Measurements from ENCODE around the gene RAD51B. TPM values are rescaled to one million over a fixed set of nuclear protein-coding genes. Genes with fewer than 3 reads are reported as not detected.
A peak's percentile ranks its signal among the peaks of the same experiment; 100 is the strongest.

Gene RAD51B
- total RNA-seq, 1 experiment from 2014 or later: 14.2 TPM

- Mint-ChIP-seq H3K27ac (peak overlapping the region; percentile 56; the same call in 1 of the 2 replicates), H3K27me3 (ENCODE audit: low read depth) (no peaks in the 10 kb centered on the region; the same call in 1 of the 2 replicates), H3K4me1 (peaks cover 30% of the 10 kb centered on the region), H3K4me3 (no peak overlapping the region), H3K9me3 (peaks cover 2% of the 10 kb centered on the region; the same call in 1 of the 2 replicates), H3K36me3 (no peaks in the 10 kb centered on the region)
- DNase-seq (ENCODE audit: low spot score) (no peak), ATAC-seq (no peak; the same call in 1 of the 2 replicates)
- ChIA-PET CTCF (no interaction called here), POLR2A (no interaction called here)
- no peak for TF ChIP-seq SP1 (CRISPR knock-in tag; conservative IDR thresholded peaks at IDR 0.05)
- no peak for TF ChIP-seq MAX (CRISPR knock-in tag; IDR thresholded peaks at IDR 0.05)
Observed at GRCh38 chr14:68563251-68564131, 743.9 kb downstream of the RAD51B start.

DNA sequence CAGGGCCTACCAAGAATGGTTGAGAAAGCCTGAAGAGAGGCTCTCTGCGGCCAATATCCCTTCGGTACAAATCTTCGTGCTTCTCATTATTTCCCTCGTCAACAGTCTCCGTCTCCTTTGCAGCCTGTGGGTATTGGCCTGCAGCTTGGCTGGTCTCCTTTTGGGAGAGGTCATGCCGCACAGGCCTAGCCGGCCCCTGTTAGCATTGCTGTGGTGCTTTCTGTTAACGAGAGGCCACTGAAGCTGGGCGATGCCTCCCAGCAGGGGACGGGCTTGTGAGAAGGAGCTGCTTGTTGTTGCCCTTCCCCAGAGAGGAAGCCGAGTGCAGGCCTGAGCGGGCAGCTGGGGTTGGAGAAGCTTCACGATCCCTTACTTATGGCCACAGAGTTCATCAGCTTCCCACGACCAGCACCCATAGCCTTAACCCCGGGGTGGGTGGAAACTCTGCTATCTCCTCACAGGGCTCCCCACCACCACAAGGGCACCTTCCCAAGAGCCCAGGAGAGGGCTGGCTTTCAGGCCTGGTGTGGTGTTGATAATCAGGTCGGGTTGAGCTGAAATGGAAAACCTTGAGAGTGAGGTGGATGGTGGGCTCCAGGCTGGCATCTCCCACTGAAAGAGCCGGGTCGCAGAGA is 744.7 kb downstream of the RAD51B start:
- POLR2A ChIA-PET: no interaction called here
- no peaks in the 10 kb centered on the region; the same call in 1 of the 2 replicates for H3K9me3 Mint-ChIP-seq
- H3K27ac Mint-ChIP-seq: 0 out of 2 replicates have a peak overlapping the region, but pooled peaks have one; percentile 69
- peak; percentile 44 for ATAC-seq
- H3K36me3 Mint-ChIP-seq: no peaks in the 10 kb centered on the region
- peak; percentile 33 for DNase-seq (ENCODE audit: low spot score)
- no peaks in the 10 kb centered on the region; the same call in 1 of the 2 replicates for H3K27me3 Mint-ChIP-seq (ENCODE audit: low read depth)
- TF ChIP-seq CTCF (IDR thresholded peaks at IDR 0.05) (no peak), ZNF263 (CRISPR knock-in tag; IDR thresholded peaks at IDR 0.05; ENCODE audit: low read depth) (no peak), MAX (CRISPR knock-in tag; IDR thresholded peaks at IDR 0.05) (no peak), RORB (CRISPR knock-in tag; IDR thresholded peaks at IDR 0.05) (no peak), ETV6 (CRISPR knock-in tag; IDR thresholded peaks at IDR 0.05) (no peak), NFYB (CRISPR knock-in tag; conservative IDR thresholded peaks at IDR 0.05; ENCODE audit: low read depth) (no peak)
- TF ChIP-seq, protein P1, sequence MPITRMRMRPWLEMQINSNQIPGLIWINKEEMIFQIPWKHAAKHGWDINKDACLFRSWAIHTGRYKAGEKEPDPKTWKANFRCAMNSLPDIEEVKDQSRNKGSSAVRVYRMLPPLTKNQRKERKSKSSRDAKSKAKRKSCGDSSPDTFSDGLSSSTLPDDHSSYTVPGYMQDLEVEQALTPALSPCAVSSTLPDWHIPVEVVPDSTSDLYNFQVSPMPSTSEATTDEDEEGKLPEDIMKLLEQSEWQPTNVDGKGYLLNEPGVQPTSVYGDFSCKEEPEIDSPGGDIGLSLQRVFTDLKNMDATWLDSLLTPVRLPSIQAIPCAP (CRISPR knock-in tag; IDR thresholded peaks at IDR 0.05): no peak
- TF ChIP-seq, protein P2, sequence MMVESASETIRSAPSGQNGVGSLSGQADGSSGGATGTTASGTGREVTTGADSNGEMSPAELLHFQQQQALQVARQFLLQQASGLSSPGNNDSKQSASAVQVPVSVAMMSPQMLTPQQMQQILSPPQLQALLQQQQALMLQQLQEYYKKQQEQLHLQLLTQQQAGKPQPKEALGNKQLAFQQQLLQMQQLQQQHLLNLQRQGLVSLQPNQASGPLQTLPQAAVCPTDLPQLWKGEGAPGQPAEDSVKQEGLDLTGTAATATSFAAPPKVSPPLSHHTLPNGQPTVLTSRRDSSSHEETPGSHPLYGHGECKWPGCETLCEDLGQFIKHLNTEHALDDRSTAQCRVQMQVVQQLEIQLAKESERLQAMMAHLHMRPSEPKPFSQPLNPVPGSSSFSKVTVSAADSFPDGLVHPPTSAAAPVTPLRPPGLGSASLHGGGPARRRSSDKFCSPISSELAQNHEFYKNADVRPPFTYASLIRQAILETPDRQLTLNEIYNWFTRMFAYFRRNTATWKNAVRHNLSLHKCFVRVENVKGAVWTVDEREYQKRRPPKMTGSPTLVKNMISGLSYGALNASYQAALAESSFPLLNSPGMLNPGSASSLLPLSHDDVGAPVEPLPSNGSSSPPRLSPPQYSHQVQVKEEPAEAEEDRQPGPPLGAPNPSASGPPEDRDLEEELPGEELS (CRISPR knock-in tag; IDR thresholded peaks at IDR 0.05): no peak
- TF ChIP-seq, protein P3, sequence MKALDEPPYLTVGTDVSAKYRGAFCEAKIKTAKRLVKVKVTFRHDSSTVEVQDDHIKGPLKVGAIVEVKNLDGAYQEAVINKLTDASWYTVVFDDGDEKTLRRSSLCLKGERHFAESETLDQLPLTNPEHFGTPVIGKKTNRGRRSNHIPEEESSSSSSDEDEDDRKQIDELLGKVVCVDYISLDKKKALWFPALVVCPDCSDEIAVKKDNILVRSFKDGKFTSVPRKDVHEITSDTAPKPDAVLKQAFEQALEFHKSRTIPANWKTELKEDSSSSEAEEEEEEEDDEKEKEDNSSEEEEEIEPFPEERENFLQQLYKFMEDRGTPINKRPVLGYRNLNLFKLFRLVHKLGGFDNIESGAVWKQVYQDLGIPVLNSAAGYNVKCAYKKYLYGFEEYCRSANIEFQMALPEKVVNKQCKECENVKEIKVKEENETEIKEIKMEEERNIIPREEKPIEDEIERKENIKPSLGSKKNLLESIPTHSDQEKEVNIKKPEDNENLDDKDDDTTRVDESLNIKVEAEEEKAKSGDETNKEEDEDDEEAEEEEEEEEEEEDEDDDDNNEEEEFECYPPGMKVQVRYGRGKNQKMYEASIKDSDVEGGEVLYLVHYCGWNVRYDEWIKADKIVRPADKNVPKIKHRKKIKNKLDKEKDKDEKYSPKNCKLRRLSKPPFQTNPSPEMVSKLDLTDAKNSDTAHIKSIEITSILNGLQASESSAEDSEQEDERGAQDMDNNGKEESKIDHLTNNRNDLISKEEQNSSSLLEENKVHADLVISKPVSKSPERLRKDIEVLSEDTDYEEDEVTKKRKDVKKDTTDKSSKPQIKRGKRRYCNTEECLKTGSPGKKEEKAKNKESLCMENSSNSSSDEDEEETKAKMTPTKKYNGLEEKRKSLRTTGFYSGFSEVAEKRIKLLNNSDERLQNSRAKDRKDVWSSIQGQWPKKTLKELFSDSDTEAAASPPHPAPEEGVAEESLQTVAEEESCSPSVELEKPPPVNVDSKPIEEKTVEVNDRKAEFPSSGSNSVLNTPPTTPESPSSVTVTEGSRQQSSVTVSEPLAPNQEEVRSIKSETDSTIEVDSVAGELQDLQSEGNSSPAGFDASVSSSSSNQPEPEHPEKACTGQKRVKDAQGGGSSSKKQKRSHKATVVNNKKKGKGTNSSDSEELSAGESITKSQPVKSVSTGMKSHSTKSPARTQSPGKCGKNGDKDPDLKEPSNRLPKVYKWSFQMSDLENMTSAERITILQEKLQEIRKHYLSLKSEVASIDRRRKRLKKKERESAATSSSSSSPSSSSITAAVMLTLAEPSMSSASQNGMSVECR (CRISPR knock-in tag; IDR thresholded peaks at IDR 0.05; ENCODE audit: borderline replicate concordance): no peak
- H3K4me3 Mint-ChIP-seq: no peak overlapping the region
- CTCF ChIA-PET: interaction anchor here (1.0 kb wide), 1 partner anchor 22 kb away, joined by 3 read pairs; no protein-coding TSS in a partner anchor
- H3K4me1 Mint-ChIP-seq: peaks cover 30% of the 10 kb centered on the region
